Measurements from ENCODE around the gene SERPINA12. TPM values are rescaled to one million over a fixed set of nuclear protein-coding genes. Genes with fewer than 3 reads are reported as not detected.

The SERPINA12 gene
- total RNA-seq, 1 experiment from 2014 or later: not detected

- Histone ChIP-seq H3K27ac (ENCODE audit: insufficient read length, low read depth, low read length) (no peak overlapping the region), H2BK5ac (ENCODE audit: insufficient read length, low read length) (no peak overlapping the region), H3K79me2 (ENCODE audit: insufficient read depth, low read length) (no peaks in the 10 kb centered on the region), H2BK12ac (ENCODE audit: insufficient read length, low read depth, low read length) (no peak overlapping the region), H3K9ac (ENCODE audit: extremely low read depth, insufficient read length, low read length) (no peak overlapping the region), H4K5ac (ENCODE audit: insufficient read length, low read depth, low read length) (no peak overlapping the region), H2BK120ac (ENCODE audit: low read depth, low read length, poor library complexity, severe bottlenecking) (no peak overlapping the region), H4K20me1 (ENCODE audit: control insufficient read depth, insufficient read depth, insufficient read length) (no peaks in the 10 kb centered on the region), H3K14ac (ENCODE audit: insufficient read depth, low read length) (no peak overlapping the region), H3K79me1 (ENCODE audit: insufficient read depth, low read depth, low read length, poor library complexity, severe bottlenecking) (no peaks in the 10 kb centered on the region), H3K4me2 (ENCODE audit: insufficient read depth, insufficient read length, low read length) (no peak overlapping the region), H2AFZ (ENCODE audit: low read length) (no peak overlapping the region), H3K56ac (ENCODE audit: insufficient read length, low read depth, low read length) (no peak overlapping the region), H3K9me3 (ENCODE audit: control insufficient read depth, low read depth, low read length) (no peaks in the 10 kb centered on the region), H2AK5ac (ENCODE audit: insufficient read length, low read length) (no peak overlapping the region), H3K18ac (ENCODE audit: insufficient read length, low read depth, low read length) (no peak overlapping the region), H3T11ph (ENCODE audit: low read length) (no peak overlapping the region), H3K23ac (ENCODE audit: insufficient read length, low read depth, low read length) (no peak overlapping the region), H3K4me1 (ENCODE audit: insufficient read depth, low read length) (peaks cover 12% of the 10 kb centered on the region; the same call in 1 of the 2 replicates), H2BK15ac (ENCODE audit: low read depth, low read length) (no peak overlapping the region), H2BK20ac (ENCODE audit: low read depth, low read length, poor library complexity, severe bottlenecking) (no peak overlapping the region), H3K27me3 (ENCODE audit: insufficient read depth, low read length) (no peaks in the 10 kb centered on the region; the same call in 1 of the 2 replicates), H4K91ac (ENCODE audit: insufficient read length, low read depth, low read length) (no peak overlapping the region), H3K23me2 (ENCODE audit: insufficient read length, low read depth, low read length, poor library complexity, severe bottlenecking) (no peaks in the 10 kb centered on the region), H3K4ac (ENCODE audit: low read depth, low read length) (no peak overlapping the region), H4K8ac (replicated peaks; ENCODE audit: insufficient read length, low read depth, low read length) (no peak overlapping the region)
- Mint-ChIP-seq H3K4me1 (peaks cover 26 to 29% of the 10 kb centered on the region in 2 experiments), H3K27me3 (ENCODE audit: low read depth) (peaks cover 14% of the 10 kb centered on the region), H3K4me3 (no peak overlapping the region), H3K9me3 (no peaks in the 10 kb centered on the region; a peak in 1 of 5 replicates), H3K27ac (no peak overlapping the region), H3K36me3 (ENCODE audit: insufficient read depth in 1 of 3, low read depth in 3 of 3) (no peaks in the 10 kb centered on the region; a peak in 1 of 7 replicates)
- no CpG with 5 or more reads among the region's 3 CpGs for WGBS (ENCODE audit: extremely low coverage, insufficient read length, low lambda C conversion rate)
- no peak for TF ChIP-seq CTCF (conservative IDR thresholded peaks at IDR 0.05)
- DNase-seq: no peak
Measured at GRCh38 chr14:94447206-94447605, 62.1 kb downstream of the SERPINA12 start.

Data from H9 (cell line).